GM10847 (cell line): ENCODE data around the gene PHKG2.

Experiments used
- POLR2A ChIP-seq: IDR thresholded peaks from 2 replicates; pipeline ENCODE4 v1.6.1; 2011; ENCODE audit not compliant: insufficient read length; ENCODE audit errors: extremely low read depth

The PHKG2 gene

DNA sequence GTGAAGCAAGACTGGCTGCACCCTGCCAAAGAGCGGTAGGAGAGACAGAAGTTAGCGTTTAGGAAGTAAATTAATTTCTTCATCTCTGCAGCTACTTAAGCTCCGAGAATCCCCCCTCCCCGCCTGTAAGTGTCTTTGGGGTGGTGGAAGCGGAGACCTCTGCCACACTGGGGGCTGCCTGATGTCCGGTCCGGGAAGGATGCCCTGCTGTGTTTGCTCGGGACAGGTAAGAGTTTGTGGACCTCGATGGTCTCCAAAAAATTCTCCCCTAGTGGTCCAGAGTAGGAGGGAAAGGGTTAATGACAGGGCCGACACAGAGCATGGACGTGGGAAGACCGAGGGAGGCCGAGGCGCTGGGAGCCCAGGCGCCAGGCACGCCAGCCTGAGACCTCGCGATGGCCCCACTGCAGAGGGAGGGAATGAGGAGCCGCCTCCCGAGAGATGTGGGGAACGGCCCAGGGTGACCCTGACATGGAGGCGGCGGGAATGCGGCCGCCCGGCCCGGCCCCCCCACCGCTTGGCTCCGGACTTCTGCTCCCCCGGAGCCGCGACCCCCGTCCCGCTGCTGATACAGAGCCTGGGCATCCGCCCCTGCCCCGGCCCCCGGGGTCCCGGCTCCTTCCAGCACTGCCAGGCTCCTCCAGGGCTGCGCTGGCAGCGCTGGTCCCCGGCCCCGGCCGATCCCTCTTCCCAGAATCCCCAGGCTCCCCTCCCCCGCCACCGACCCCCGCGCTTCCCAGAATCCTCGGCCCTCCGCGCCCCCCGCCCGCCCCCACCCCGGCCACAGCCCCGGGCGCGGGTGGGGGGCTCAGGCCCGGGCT lies 38.1 kb downstream of the PHKG2 start:
- TF ChIP-seq POLR2A: no peak

DNA sequence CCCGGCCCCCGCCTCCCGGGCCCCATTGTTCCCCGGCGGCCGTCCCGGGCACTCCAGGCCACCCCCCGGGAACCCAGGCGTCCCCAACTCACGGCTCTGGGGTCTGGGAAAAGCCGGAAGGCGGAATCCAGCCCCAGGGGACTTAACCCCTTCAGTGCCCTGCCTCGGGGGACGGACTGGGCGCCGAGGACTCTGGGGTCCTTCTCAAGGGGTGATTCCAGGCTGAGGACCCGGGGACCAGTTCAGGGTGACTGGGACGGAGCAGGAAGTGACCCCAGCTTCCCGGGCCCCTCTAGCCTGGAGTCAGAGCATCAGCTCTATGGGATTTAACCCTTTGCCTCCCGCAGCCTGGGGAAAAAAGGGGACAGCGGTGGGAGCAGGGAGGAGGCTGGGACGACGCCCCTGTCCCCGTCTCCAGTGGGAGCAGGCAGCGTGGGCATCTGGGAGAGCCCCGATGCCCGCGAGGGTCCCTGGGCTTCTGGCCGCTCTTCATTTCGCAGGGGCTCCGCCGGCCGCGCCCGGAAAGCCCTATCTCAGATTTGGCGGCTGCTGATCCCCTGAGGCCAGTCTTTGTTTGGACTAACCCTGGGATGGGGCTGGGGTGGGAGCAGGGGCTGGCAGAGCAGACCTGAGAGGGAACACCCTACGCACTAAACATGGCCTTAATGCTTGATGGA lies 38.8 kb downstream of the PHKG2 start, which contains the start of gene ZNF629:
ZNF629 (minus strand) TSS at position 270 of the 677 bp plus-strand sequence. CDS start 2,723 bp downstream, outside the sequence.
- no peak for TF ChIP-seq POLR2A

- no peak for TF ChIP-seq POLR2A
Measured at GRCh38 chr16:30787613-30788378, 39.6 kb downstream of the PHKG2 start.

- TF ChIP-seq POLR2A: no peak
Measured at GRCh38 chr16:30793508-30794069, 45.4 kb downstream of the PHKG2 start.

DNA sequence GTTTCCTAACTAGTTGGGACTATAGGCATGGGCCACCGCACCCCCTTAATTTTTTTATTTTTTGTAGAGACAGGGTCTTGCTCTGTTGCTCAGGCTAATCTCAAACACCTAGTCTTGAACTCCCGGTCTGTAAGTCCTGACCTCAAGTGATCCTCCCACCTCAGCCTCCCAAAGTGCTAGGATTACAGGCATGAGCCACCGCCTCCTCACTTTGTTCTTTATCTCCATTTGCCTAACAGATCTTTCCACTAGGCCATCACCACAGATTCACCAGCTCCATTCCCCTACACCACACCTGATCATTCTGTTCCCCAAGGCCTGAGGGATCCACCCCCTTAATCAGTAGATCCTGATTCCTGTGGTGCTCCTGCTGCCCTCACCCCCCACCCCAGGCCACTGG lies 46.4 kb downstream of the PHKG2 start:
- no peak for TF ChIP-seq POLR2A

DNA sequence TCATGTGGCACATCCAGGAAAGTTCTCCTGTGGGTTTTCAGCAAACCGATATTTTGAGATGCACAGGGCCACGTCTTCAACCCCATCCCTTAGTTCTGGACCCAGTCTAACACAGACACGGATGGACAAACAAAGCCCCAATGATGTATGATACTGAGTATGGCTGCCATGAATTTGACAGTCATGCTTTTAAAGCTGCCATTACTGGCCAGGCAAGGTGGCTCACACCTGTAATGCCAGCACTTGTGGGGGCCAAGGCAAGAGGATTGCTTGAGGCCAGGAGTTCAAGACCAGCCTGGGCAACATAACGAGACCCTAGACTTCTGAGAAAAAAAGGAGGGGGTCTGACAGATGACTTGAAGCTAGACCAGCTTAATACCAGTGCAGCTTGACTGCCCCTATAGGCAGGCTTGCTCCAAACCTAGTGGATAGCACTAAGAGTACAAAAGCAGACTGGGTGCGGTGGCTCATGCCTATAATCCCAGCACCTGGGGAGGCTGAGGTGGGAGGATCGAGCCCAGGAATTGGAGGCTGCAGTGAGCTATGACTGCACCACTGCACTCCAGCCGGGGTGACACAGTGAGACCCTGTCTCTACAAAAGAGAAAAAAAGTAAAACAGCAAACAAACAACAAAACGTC lies 49.6 kb downstream of the PHKG2 start:
- no peak for TF ChIP-seq POLR2A
